ENCODE results near the gene PRKG1. TPM values are rescaled to one million over a fixed set of nuclear protein-coding genes. Genes with fewer than 3 reads are reported as not detected.

The PRKG1 gene
- total and polyA plus RNA-seq, 8 donors: 1.2 to 9.6 (median 2.9) TPM

DNA sequence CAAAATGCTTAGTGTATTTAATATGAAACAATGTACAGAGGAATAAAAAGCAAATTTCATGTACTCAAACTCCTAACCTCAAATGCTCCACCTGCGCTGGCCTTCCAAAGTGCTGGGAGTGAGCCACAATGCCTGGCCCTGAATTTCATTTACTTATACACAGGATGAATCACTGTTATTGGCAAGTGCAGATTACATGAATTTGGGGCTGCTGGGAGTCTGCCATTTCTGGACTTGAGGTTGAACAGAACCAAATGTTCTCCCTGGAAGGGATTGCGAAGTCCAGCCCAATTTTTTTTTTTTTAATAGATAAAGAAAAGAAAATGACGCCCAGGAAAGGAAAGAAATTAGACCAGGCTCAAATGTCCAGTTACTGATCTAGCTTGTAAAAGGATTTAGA, 631.9 kb downstream of the PRKG1 start:
- Histone ChIP-seq H3K4me3 (no peak overlapping the region), H3K27me3 (no peaks in the 10 kb centered on the region), H3K9me3 (no peaks in the 10 kb centered on the region), H3K27ac (no peak overlapping the region), H3K36me3 (no peaks in the 10 kb centered on the region), H3K4me1 (peaks cover 0 to 5% (median 5%) of the 10 kb centered on the region in 3 donors)
- 54 to 63% methylated on average over 3 of the region's 3 CpGs for WGBS, 2 donors
- intact Hi-C loops (cut with DNase I): no loop called here
- TF ChIP-seq, protein P1, sequence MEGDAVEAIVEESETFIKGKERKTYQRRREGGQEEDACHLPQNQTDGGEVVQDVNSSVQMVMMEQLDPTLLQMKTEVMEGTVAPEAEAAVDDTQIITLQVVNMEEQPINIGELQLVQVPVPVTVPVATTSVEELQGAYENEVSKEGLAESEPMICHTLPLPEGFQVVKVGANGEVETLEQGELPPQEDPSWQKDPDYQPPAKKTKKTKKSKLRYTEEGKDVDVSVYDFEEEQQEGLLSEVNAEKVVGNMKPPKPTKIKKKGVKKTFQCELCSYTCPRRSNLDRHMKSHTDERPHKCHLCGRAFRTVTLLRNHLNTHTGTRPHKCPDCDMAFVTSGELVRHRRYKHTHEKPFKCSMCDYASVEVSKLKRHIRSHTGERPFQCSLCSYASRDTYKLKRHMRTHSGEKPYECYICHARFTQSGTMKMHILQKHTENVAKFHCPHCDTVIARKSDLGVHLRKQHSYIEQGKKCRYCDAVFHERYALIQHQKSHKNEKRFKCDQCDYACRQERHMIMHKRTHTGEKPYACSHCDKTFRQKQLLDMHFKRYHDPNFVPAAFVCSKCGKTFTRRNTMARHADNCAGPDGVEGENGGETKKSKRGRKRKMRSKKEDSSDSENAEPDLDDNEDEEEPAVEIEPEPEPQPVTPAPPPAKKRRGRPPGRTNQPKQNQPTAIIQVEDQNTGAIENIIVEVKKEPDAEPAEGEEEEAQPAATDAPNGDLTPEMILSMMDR (IDR thresholded peaks at IDR 0.05): no peak
- ATAC-seq: peak; percentile 45 to 93 (median 88)
- peak in 3 of 6 donors; percentile 59 to 86 (median 75) for DNase-seq
- peak; percentile 76 for FAIRE-seq

DNA sequence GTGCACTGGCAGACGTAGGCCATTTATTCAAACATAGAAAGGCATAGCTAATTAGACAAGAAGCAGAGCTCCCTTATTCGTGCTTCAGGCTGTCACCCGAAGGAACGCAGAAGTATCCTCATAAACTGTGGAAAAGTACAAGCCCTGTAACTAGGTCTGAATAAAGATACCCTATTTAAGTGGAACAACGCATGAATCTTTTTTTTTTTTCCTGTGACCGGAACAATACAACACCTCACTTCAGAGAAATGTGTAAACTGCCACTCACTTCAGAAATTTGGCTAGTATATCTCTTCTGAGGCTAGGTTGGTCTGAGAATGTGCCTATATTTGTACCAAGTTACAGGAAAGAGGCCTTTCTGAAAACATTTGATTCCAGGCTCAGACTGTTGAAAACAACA, 633.1 kb downstream of the PRKG1 start:
- Histone ChIP-seq H3K36me3 (no peaks in the 10 kb centered on the region), H3K4me1 (peaks cover 0 to 5% (median 5%) of the 10 kb centered on the region in 3 donors), H3K9me3 (no peaks in the 10 kb centered on the region), H3K4me3 (no peak overlapping the region), H3K27ac (no peak overlapping the region), H3K27me3 (no peaks in the 10 kb centered on the region)
- DNase-seq (no peak), ATAC-seq (no peak), FAIRE-seq (peak; percentile 61)
- TF ChIP-seq, protein P1 (IDR thresholded peaks at IDR 0.05): no peak
- WGBS, 2 donors: 88 to 90% methylated on average over 6 of the region's 6 CpGs
- intact Hi-C loops (cut with DNase I): no loop called here

DNA sequence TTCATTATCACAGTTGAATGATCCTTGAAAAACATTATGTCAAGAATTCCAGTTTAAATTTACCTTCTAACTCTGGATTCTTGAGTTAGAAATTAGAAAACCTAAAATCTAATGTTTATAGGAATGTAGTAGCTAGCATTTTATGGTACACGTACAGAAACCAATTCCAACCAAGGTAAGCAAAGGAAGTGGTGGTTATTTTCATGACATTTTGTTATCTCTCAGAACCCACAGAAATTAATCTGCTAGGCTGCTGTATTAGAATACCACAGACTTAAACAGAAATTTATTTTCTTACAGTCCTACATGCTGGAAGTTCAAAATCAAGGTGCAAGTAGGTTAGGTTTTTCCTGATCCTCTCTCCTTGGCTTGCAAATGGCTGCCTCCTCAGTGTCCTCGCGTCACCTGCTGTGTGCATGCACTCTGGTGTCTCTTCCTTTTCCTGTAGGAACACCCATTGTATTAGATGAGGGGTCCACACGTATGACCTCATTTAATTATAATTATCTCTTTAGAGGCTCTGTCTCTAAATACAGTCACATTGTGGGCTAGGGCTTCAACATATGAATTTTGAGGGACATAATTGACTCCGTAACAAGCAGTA, 633.6 kb downstream of the PRKG1 start:
- no peak overlapping the region for H3K27ac ChIP-seq
- intact Hi-C loops (cut with DNase I): no loop called here
- no peaks in the 10 kb centered on the region for H3K36me3 ChIP-seq
- no peak for ATAC-seq
- no peak for DNase-seq
- no peak for FAIRE-seq
- H3K4me3 ChIP-seq: no peak overlapping the region
- TF ChIP-seq, protein P1 (IDR thresholded peaks at IDR 0.05): no peak
- H3K4me1 ChIP-seq: peaks cover 0 to 5% (median 5%) of the 10 kb centered on the region in 3 donors
- WGBS, 2 donors: 90 to 93% methylated on average over 5 of the region's 5 CpGs
- no peaks in the 10 kb centered on the region for H3K27me3 ChIP-seq
- no peaks in the 10 kb centered on the region for H3K9me3 ChIP-seq

- DNase-seq (no peak), FAIRE-seq (no peak), ATAC-seq (no peak)
- Histone ChIP-seq H3K27me3 (no peaks in the 10 kb centered on the region), H3K27ac (no peak overlapping the region), H3K4me1 (peaks cover 0 to 5% (median 5%) of the 10 kb centered on the region in 3 donors), H3K36me3 (no peaks in the 10 kb centered on the region), H3K4me3 (no peak overlapping the region), H3K9me3 (no peaks in the 10 kb centered on the region)
- 90 to 92% methylated on average over 2 of the region's 2 CpGs for WGBS, 2 donors
- intact Hi-C loops (cut with DNase I): no loop called here
- TF ChIP-seq, protein P1 (IDR thresholded peaks at IDR 0.05): no peak
Measured at GRCh38 chr10:51708609-51709008, 634.3 kb downstream of the PRKG1 start.

DNA sequence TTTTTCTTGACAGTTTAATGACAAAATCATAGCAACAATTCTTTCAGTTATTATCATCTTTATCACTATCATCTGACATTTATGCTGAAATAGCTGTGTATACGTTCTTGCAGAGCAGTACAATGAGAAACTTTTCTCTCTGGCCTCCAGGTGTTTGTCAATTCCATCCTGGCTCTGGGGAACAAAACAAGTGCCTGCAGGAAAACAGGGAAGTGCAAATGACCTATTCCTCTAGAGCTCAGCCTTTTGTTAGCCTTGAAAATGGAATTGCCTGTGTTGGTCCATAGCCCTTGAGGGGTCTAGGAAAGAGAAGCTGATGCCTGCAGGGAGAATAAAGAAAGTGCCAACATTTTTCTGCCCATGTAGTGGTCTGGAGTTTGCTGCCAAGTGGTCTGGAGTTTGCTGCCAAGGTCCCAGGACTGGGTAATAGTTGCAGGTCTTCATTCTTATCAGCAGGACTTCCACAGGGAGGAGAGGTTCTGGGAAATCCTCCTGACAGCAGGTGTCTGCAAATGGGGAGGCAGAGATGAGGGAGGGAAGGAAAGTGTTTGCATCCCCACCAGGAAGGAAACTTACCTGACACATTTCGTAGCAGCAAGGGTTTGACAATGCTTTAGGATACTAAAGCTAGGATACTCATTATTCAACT, 635.2 kb downstream of the PRKG1 start:
- H3K27ac ChIP-seq: no peak overlapping the region
- no peak for FAIRE-seq
- H3K4me3 ChIP-seq: no peak overlapping the region
- intact Hi-C loops (cut with DNase I): no loop called here
- H3K9me3 ChIP-seq: no peaks in the 10 kb centered on the region
- TF ChIP-seq, protein P1 (IDR thresholded peaks at IDR 0.05): no peak
- no peaks in the 10 kb centered on the region for H3K36me3 ChIP-seq
- WGBS, 2 donors: 76 to 84% methylated on average over 2 of the region's 2 CpGs
- H3K4me1 ChIP-seq: peaks cover 0 to 5% (median 5%) of the 10 kb centered on the region in 3 donors
- ATAC-seq: no peak
- no peaks in the 10 kb centered on the region for H3K27me3 ChIP-seq
- DNase-seq: no peak
